HG02588 (cell line): Measurements from ENCODE around the gene CYP24A1.

Experiments
- ATAC-seq: cut with Tn5 transposase; IDR thresholded peaks from one replicate; pipeline ENCODE4 v1.9.1; 2021; ENCODE audit warnings: mild to moderate bottlenecking, moderate library complexity; ENCODE audit not compliant: unreplicated experiment

Gene CYP24A1

DNA sequence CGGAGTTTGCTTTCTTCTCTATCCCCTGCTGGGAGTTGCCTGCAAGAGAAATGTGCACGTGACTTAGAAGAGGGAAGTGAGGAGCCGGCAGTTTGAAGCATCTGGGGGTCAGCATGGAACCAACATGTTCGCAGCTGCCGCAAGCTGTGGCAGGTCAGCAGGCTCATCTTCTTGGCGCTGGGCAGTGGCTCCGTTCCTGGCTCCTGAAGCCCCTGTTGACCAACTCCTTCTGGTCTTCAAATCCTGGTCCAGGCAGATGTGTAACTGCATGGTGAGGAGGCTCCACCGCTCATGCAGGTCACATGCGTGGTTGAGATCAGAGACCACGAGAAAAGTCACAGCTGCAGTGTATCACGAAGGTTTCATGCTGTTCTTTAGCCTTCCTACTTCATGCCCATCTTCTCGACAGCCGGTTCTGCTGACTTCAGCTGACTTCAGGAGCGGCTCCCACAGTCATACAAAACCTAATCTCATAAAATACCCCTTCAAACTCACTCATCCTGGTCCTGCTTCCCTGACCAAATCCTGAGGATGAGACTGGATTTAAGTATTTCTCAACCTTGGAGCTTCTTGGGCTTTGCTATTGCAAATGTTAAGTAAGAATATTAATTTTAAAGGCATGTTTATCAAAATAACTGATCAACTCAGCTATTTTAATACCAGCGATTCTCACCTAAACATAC is 58.5 kb downstream of the CYP24A1 start:
- ATAC-seq = no peak

DNA sequence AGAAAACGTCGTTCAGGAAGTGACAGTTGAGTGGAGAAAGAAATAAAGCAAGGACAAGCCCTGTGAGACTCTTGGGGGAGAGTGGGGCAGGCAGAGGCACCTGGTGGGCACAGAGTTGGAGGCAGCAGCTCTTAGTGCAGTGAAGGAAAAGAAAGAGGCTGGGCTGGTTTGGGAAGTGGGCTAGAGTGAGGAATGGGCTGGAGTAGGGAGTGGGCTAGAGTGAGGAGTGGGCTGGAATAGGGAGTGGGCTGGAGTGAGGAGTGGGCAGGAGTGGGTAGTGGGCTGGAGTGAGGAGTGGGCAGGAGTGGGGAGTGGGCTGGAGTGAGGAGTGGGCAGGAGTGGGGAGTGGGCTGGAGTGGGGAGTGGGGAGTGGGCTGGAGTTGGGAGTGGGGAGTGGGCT is 59.7 kb downstream of the CYP24A1 start:
- no peak for ATAC-seq

DNA sequence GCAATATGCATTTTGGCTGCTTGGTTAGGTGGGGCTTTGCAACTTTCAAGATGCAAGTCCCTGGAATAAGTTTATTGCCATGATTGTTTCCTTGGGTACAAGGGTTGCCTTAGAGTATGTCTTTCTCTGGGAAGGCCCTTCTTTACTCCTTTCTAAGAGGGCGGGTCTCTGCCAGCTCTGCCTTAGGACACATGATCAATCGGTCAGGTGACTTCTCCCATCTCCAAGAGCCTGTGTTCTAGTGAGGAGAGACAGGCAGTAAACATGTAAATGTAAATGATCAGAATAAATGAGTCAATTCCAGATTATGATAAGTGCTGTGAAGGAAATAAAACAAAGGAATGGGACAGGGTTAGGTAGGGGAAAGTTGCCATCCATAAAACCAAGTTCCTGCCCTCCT is 60.2 kb downstream of the CYP24A1 start:
- ATAC-seq = no peak

DNA sequence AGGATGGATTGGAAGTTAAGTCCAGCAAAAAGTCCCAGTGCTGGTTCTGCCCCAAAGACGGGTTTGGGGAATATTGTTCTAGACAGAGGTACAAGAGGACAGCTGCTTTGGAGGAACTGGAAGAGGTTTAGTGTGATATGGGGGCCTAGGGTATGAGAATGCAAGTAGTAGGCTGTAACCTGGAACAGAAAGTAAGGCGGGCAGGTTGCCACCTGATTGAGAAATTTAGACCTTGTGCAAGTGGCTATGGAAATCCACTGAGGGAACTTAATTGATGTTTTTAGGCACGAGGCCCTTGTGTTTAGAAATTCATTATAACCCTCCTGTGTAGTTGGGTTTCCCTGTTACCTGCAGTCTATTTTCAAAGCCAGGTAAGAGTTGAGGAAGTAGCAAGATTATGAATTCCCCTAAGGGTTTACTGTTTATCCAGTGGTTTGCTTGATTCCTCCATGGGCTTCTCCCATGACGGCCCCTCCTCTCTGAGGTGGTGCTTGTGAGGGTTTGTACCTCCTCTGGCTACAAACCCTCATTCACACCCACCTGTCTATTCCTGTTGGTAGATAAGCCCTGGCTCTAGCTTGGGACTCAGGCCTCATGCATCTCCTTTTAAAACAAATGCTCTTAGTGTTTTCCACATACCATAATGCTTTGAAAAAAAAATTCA is 61.4 kb downstream of the CYP24A1 start:
- no peak for ATAC-seq

DNA sequence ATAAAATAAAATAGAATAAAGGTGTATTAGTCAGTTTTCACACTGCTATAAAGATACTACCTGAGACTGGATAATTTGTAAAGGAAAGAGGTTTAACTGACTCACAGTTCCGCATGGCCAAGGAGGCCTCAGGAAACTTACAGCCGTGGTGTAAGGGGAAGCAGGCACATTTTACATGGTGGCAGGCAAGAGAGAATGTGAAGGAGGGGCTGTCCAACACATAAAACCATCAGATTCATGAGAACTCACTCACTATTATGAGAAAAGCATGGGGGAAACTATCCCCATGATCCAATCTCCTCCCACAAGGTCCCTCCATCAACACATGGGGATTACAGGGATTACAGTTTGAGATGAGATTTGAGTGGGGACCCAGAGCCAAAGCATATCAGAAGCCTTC is 62.3 kb downstream of the CYP24A1 start:
- ATAC-seq = no peak

DNA sequence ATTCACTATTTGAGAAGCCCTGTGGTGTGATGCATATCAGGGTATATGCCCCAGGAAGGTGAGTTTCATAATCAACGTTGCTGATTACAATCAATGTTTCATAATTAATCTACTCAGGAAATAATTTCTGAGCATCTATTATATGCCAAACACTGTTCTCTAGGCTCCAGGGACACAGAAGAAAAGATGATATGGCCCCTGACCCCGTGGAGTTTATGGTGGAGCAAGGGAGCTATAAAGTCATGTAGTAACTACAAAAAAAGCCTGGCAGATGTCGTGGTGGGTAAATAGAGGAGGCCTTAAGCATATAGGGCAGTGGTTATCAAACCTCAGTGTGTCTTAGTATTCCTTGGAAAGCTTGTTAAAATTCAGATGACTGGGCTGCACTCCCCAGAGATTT is 63.3 kb downstream of the CYP24A1 start:
- no peak for ATAC-seq

DNA sequence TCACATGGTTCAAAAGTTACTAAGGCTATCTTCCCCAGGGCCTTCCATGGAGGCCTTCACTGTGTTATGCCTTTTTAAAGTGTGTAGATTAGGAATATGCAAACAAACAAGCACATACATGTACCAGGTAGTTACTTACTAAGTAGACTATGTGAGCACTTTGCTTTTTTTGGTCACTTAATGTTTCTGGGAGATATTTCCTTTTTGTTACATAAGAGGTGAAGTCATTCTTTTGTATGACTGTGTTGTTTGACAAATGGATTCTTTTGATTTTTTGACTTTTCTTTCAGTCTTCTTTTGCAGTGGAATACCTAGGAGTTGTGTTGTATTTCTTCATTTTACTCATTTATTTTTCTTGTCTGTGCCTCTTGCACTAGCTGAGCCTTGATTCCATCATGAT is 63.7 kb downstream of the CYP24A1 start:
- ATAC-seq = no peak

DNA sequence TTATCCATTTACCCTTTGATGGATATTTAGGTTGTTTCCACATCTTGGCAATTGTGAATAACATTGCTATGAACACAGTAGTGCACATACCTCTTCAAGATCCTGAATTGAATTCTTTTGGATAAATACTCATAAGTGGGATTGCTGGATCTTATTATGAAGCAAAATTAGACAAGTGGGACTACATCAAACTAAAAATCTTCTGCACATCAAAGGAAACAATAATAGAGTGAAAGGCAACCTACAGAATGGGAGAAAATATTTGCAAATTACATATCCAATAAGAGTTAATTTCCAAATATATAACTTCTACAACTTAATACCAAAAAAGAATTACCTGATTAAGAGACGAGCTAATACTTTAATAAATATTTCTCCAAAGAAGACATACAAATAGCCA is 65.0 kb downstream of the CYP24A1 start:
- ATAC-seq = no peak

DNA sequence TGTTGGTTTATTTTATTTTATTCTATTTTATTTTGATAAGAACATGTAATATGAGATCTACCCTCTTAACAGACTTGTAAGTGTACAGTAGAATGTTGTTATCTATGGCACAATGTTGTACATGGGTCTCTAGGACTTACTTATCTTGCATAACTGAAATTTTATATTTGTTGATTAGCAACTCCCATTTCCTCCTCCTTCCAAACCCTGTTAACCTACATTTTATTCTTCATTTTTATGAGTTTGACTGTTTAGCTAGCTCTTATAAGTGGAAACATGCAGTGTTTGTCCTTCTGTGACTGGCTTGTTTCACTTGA is 65.5 kb downstream of the CYP24A1 start:
- no peak for ATAC-seq

DNA sequence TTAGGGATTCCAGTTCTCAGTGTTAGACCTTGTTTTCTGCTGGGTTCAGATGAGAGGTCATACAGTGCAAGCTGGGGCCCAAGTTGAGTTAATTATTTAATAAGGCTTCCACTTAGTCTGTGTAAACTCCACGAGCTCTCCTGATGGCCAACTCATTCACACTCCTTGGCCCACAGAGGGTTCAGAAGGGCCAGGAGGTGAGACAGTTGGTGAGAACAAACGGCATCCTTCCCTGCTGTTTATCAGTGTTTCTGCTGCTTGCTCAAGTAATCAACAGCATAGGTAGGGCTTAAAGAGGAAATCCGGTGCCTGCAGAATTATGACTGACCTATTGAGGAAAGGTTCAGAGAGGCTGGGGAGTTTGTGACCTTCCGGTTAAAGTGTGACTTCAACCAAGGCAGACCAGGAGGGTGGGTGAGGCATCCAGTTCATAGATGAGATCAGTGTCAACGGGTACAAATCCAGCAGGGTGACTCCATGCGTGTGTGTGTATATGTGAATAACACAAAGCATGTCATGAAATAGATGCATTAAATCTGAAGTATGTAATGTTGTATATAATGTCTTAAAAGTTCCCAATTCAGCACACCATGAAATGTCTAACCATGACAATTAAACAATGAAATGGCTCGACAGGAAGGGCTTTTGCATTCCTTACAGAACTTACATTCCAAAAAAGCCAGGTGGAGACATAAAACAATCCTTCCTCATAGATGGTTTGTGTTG is 66.0 kb downstream of the CYP24A1 start:
- no peak for ATAC-seq

DNA sequence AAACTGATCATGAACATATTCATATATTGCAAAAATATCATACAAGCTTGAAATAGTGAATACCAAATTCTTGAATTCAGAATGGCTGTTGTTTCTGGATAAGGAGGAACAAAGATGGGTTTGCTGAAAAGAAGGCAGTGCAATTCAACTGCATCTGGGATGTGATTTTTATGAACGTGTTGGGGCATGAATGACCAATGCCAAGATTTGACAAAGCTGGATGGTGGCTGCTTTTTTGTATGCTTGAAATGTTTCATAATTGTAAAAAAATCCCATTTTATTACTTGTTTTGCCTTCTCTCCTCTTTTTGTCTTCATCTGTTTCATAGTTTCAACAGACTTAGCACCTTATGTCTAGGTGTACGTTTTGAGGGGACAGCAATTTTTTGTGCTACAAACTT is 66.6 kb downstream of the CYP24A1 start:
- ATAC-seq = no peak

DNA sequence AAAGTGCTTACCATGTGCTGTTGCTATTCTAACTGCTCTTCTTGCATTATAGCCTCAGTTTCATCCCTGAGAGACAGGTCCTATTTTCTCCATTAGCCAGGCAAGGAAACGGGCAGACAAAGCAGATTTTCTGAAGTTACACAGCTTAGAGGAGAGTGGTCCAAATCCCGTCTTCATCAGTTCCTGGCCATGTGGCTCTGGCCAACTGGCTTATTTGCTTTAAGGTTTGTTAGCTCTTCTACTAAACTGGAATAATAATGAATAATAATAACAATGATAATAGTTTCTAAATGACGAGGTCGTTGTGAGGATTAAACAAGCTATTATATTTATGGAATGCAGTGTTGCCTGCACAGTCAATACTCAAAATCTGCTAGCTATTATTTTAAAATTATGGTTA is 67.6 kb downstream of the CYP24A1 start:
- ATAC-seq = no peak

DNA sequence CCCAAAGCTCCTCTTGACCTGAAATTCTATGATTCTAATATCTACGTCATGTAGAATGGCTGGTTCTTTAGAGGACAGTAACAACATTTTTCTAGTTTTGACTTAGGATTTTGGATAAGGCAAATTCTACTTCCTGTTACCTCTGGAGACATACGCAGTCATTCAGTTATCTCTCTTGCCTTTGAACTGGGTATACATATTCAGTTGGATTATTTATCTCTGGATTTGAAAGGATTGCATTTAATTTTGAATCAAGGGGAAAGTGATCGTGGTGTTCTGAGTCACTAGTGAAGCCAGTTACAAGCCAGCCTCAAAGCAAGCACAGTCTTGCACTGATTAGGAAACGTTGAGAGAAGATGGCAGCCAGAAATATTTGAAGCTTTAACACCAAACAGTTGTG is 68.1 kb downstream of the CYP24A1 start:
- ATAC-seq = no peak

DNA sequence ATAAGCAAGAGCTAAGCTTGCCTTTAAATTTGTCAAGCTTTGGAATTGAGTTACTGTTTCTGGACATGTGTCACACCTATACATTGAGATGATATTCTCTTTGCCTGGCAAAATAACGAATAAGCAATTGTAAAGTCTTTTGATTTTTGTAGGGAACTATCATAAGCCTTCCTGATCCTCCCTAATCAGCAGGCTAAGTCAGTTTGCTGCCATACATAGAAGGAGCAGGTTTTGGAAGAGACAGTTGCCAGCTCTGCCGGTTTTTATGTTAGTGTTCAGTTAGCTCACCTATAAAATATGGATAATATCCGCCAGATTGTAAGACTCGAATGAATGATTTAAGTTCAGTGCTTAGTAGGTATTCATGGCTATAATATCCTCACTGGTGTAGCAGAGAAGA is 69.0 kb downstream of the CYP24A1 start:
- no peak for ATAC-seq

DNA sequence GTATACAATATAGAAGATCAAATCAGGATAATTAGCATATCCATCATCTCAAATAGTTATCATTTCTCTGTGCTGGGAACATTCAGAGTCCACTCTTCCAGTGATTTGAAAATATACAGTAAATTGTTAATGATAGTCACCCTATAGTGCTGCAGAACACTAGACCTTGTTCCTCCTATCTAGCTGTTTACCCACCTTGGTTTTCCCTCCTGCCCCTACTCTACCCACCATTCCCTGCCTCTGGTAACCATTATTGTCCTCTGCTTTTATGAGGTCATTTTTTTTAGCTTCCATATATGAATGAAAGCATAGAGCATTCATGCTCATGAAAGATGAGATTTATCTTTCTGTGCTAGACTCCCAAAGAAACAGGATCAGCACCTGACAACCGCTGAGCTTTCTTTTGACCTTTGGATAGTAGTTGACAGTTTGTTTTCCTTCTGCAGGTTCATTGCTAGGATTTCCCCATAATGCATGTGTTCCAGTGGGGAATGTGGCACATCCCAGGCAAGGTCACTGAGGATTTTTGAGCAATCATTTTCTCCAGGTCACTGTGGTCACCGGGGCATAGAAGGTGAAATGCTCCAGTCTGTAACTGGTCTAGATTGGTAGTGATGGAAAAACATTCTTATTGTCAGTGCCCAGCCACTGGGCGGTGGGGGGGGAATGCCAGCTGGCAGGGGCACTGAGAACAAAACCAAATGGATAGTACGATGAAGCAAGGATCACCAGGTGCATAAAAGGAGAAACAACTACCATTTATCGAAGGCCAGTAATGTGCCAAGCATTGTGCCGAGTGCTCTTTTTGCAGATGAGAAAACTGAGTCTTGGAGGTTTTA is 69.8 kb downstream of the CYP24A1 start:
- no peak for ATAC-seq
